Mucosa of stomach (tissue), 1 donor: ENCODE measurements around the gene MKLN1.
A peak's percentile ranks its signal among the peaks of the same experiment; 100 is the strongest.
"Not testable (repeated sequence)": the region's sequence is repeated elsewhere in the genome, so short reads cannot be mapped to it uniquely, and the experiment has no call there.

ENCODE experiments used
- H3K27me3 ChIP-seq: one replicate; pipeline ENCODE4 v1.7.0; 2013; ENCODE audit warnings: mild to moderate bottlenecking, low read length; ENCODE audit not compliant: control insufficient read depth, insufficient read depth
- H3K36me3 ChIP-seq: one replicate; pipeline ENCODE4 v1.7.0; 2013; ENCODE audit warnings: low read length; ENCODE audit not compliant: control insufficient read depth, insufficient read depth
- H3K4me1 ChIP-seq: one replicate; pipeline ENCODE4 v1.7.0; 2013; ENCODE audit warnings: mild to moderate bottlenecking, low read length; ENCODE audit not compliant: control insufficient read depth, insufficient read depth
- H3K4me3 ChIP-seq: one replicate; pipeline ENCODE4 v1.7.0; 2013; ENCODE audit warnings: low read length
- H3K9ac ChIP-seq: one replicate; pipeline ENCODE4 v1.7.0; 2013; ENCODE audit warnings: mild to moderate bottlenecking, low read length, moderate library complexity
- H3K9me3 ChIP-seq: one replicate; pipeline ENCODE4 v1.7.0; 2013; ENCODE audit warnings: mild to moderate bottlenecking, low read length, moderate library complexity; ENCODE audit not compliant: control insufficient read depth
- donor health status: Pancreatic carcinoma.

The MKLN1 gene

GRCh38 chr7:131322061-131322460, 5.6 kb upstream of the MKLN1 start:
- H3K9me3 ChIP-seq = no peaks in the 10 kb centered on the region
- no peaks in the 10 kb centered on the region for H3K27me3 ChIP-seq
- H3K36me3 ChIP-seq = no peaks in the 10 kb centered on the region
- H3K4me3 ChIP-seq = no peak overlapping the region
- peaks cover 6% of the 10 kb centered on the region for H3K4me1 ChIP-seq
- no peak overlapping the region for H3K9ac ChIP-seq

- Histone ChIP-seq H3K36me3 (no peaks in the 10 kb centered on the region), H3K9ac (no peak overlapping the region), H3K4me1 (peaks cover 6% of the 10 kb centered on the region), H3K9me3 (no peaks in the 10 kb centered on the region), H3K4me3 (no peak overlapping the region), H3K27me3 (no peaks in the 10 kb centered on the region)
Measured at GRCh38 chr7:131322861-131323260, 4.8 kb upstream of the MKLN1 start.

GRCh38 chr7:131325179-131325840, 2.4 kb upstream of the MKLN1 start:
- H3K4me1 ChIP-seq = peaks cover 10% of the 10 kb centered on the region
- no peaks in the 10 kb centered on the region for H3K27me3 ChIP-seq
- H3K4me3 ChIP-seq = no peak overlapping the region
- H3K9me3 ChIP-seq = no peaks in the 10 kb centered on the region
- H3K36me3 ChIP-seq = no peaks in the 10 kb centered on the region
- no peak overlapping the region for H3K9ac ChIP-seq

- peak overlapping the region; percentile 100 for H3K9ac ChIP-seq
- H3K4me3 ChIP-seq = peak overlapping the region; percentile 83
- H3K9me3 ChIP-seq = no peaks in the 10 kb centered on the region
- peaks cover 15% of the 10 kb centered on the region for H3K4me1 ChIP-seq
- H3K27me3 ChIP-seq = no peaks in the 10 kb centered on the region
- no peaks in the 10 kb centered on the region for H3K36me3 ChIP-seq
Measured at GRCh38 chr7:131326576-131326975, 1.1 kb upstream of the MKLN1 start.

GRCh38 chr7:131327049-131327625, 539 bp upstream of the MKLN1 start:
- Histone ChIP-seq H3K4me1 (peaks cover 16% of the 10 kb centered on the region), H3K27me3 (no peaks in the 10 kb centered on the region), H3K9ac (peak overlapping the region; percentile 100), H3K9me3 (no peaks in the 10 kb centered on the region), H3K36me3 (no peaks in the 10 kb centered on the region), H3K4me3 (peak overlapping the region; percentile 83)

- H3K4me1 ChIP-seq = peaks cover 16% of the 10 kb centered on the region
Measured at GRCh38 chr7:131328377-131329175, 900 bp downstream of the MKLN1 start.

GRCh38 chr7:131329176-131329570, 1.5 kb downstream of the MKLN1 start:
- no peak overlapping the region for H3K9ac ChIP-seq

More at GRCh38 chr7:131328377-131329175, 900 bp downstream of the MKLN1 start:
- Histone ChIP-seq H3K27me3 (no peaks in the 10 kb centered on the region), H3K9me3 (no peaks in the 10 kb centered on the region), H3K4me3 (peak overlapping the region; percentile 83), H3K36me3 (no peaks in the 10 kb centered on the region), H3K9ac (peak overlapping the region; percentile 100)

GRCh38 chr7:131330299-131330698, 2.6 kb downstream of the MKLN1 start:
- Histone ChIP-seq H3K4me3 (no peak overlapping the region), H3K9ac (no peak overlapping the region)

More at GRCh38 chr7:131329176-131329570, 1.5 kb downstream of the MKLN1 start:
- Histone ChIP-seq H3K9me3 (no peaks in the 10 kb centered on the region), H3K4me3 (no peak overlapping the region), H3K4me1 (peaks cover 16% of the 10 kb centered on the region), H3K27me3 (no peaks in the 10 kb centered on the region), H3K36me3 (no peaks in the 10 kb centered on the region)

GRCh38 chr7:131331806-131332205, 4.1 kb downstream of the MKLN1 start:
- peaks cover 13% of the 10 kb centered on the region for H3K4me1 ChIP-seq
- H3K27me3 ChIP-seq = no peaks in the 10 kb centered on the region
- no peaks in the 10 kb centered on the region for H3K9me3 ChIP-seq
- H3K9ac ChIP-seq = no peak overlapping the region
- H3K36me3 ChIP-seq = no peaks in the 10 kb centered on the region
- H3K4me3 ChIP-seq = no peak overlapping the region

More at GRCh38 chr7:131330299-131330698, 2.6 kb downstream of the MKLN1 start:
- Histone ChIP-seq H3K4me1 (peaks cover 16% of the 10 kb centered on the region), H3K36me3 (no peaks in the 10 kb centered on the region), H3K27me3 (no peaks in the 10 kb centered on the region), H3K9me3 (no peaks in the 10 kb centered on the region)

GRCh38 chr7:131332729-131333128, 5.1 kb downstream of the MKLN1 start:
- not testable (repeated sequence) for H3K4me1 ChIP-seq, H3K4me3 ChIP-seq, H3K9ac ChIP-seq, H3K27me3 ChIP-seq, H3K36me3 ChIP-seq, H3K9me3 ChIP-seq

- no peaks in the 10 kb centered on the region for H3K36me3 ChIP-seq
- H3K9me3 ChIP-seq = no peaks in the 10 kb centered on the region
- peaks cover 6% of the 10 kb centered on the region for H3K4me1 ChIP-seq
Measured at GRCh38 chr7:131335639-131336381, 8.1 kb downstream of the MKLN1 start.

More at GRCh38 chr7:131335639-131336381, 8.1 kb downstream of the MKLN1 start:
- H3K27me3 ChIP-seq = no peaks in the 10 kb centered on the region
- no peak overlapping the region for H3K4me3 ChIP-seq
- H3K9ac ChIP-seq = no peak overlapping the region
